Osteoblast (primary cell): Measurements from ENCODE around the gene ZMIZ1. TPM values are rescaled to one million over a fixed set of nuclear protein-coding genes. Genes with fewer than 3 reads are reported as not detected.

ENCODE experiments used
- DNase-seq: peaks from one replicate; pipeline ENCODE4 v3.0.0; 2011; ENCODE audit warnings: low spot score, mixed read lengths; ENCODE audit not compliant: insufficient read length; ENCODE audit errors: missing footprints
- H2AFZ ChIP-seq: 2 replicates; pipeline ENCODE4 v1.6.0; 2011; ENCODE audit warnings: mild to moderate bottlenecking, low read length
- H3K27ac ChIP-seq: 2 replicates; pipeline ENCODE4 v1.5.1; 2011; ENCODE audit warnings: mild to moderate bottlenecking, low read depth, low read length, moderate library complexity
- H3K27me3 ChIP-seq: 2 replicates; pipeline ENCODE4 v1.6.0; 2012; ENCODE audit warnings: mild to moderate bottlenecking, control low read depth, inconsistent platforms, low read length, moderate library complexity; ENCODE audit not compliant: insufficient read depth
- H3K36me3 ChIP-seq: 2 replicates; pipeline ENCODE4 v1.5.1; 2011; ENCODE audit warnings: mild to moderate bottlenecking, low read length, control low read depth, moderate library complexity; ENCODE audit not compliant: insufficient read depth
- H3K4me1 ChIP-seq: 2 replicates; pipeline ENCODE4 v1.5.1; 2011; ENCODE audit warnings: mild to moderate bottlenecking, low read length, control low read depth, moderate library complexity; ENCODE audit not compliant: insufficient read depth
- H3K4me2 ChIP-seq: 2 replicates; pipeline ENCODE4 v1.6.0; 2011; ENCODE audit warnings: mild to moderate bottlenecking, low read length; ENCODE audit not compliant: insufficient read depth
- H3K4me3 ChIP-seq: fragments of 200-600 bp; sonication (generic); 3 replicates; pipeline ENCODE4 v1.5.1; 2012; ENCODE audit warnings: mild to moderate bottlenecking, low read length, inconsistent platforms; ENCODE audit not compliant: insufficient read depth
- H3K79me2 ChIP-seq: 2 replicates; pipeline ENCODE4 v1.6.0; 2012; ENCODE audit warnings: mild to moderate bottlenecking, low read length, control low read depth, inconsistent platforms; ENCODE audit not compliant: insufficient read depth
- H3K9me3 ChIP-seq: 2 replicates; pipeline ENCODE4 v1.5.1; 2011; ENCODE audit warnings: low read depth, low read length, control low read depth
- H4K20me1 ChIP-seq: 2 replicates; pipeline ENCODE4 v1.6.0; 2012; ENCODE audit warnings: mild to moderate bottlenecking, low read length, control low read depth; ENCODE audit not compliant: insufficient read depth
- CTCF ChIP-seq: IDR thresholded peaks from 2 replicates; pipeline ENCODE4 v1.5.1; 2011; ENCODE audit warnings: mild to moderate bottlenecking, low read depth, low read length, moderate library complexity; ENCODE audit errors: extremely low read depth
- total RNA-seq: library from RNA; depleted of rRNA; stranded (reverse); fragments of >200 nt; gene quantifications from 2 replicates; pipeline ENCODE4 v1.2.3, GENCODE V29; 2012

Gene ZMIZ1, protein sequence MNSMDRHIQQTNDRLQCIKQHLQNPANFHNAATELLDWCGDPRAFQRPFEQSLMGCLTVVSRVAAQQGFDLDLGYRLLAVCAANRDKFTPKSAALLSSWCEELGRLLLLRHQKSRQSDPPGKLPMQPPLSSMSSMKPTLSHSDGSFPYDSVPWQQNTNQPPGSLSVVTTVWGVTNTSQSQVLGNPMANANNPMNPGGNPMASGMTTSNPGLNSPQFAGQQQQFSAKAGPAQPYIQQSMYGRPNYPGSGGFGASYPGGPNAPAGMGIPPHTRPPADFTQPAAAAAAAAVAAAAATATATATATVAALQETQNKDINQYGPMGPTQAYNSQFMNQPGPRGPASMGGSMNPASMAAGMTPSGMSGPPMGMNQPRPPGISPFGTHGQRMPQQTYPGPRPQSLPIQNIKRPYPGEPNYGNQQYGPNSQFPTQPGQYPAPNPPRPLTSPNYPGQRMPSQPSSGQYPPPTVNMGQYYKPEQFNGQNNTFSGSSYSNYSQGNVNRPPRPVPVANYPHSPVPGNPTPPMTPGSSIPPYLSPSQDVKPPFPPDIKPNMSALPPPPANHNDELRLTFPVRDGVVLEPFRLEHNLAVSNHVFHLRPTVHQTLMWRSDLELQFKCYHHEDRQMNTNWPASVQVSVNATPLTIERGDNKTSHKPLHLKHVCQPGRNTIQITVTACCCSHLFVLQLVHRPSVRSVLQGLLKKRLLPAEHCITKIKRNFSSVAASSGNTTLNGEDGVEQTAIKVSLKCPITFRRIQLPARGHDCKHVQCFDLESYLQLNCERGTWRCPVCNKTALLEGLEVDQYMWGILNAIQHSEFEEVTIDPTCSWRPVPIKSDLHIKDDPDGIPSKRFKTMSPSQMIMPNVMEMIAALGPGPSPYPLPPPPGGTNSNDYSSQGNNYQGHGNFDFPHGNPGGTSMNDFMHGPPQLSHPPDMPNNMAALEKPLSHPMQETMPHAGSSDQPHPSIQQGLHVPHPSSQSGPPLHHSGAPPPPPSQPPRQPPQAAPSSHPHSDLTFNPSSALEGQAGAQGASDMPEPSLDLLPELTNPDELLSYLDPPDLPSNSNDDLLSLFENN
- total RNA-seq: 40.9 and 50.4 TPM in 2 replicates

DNA sequence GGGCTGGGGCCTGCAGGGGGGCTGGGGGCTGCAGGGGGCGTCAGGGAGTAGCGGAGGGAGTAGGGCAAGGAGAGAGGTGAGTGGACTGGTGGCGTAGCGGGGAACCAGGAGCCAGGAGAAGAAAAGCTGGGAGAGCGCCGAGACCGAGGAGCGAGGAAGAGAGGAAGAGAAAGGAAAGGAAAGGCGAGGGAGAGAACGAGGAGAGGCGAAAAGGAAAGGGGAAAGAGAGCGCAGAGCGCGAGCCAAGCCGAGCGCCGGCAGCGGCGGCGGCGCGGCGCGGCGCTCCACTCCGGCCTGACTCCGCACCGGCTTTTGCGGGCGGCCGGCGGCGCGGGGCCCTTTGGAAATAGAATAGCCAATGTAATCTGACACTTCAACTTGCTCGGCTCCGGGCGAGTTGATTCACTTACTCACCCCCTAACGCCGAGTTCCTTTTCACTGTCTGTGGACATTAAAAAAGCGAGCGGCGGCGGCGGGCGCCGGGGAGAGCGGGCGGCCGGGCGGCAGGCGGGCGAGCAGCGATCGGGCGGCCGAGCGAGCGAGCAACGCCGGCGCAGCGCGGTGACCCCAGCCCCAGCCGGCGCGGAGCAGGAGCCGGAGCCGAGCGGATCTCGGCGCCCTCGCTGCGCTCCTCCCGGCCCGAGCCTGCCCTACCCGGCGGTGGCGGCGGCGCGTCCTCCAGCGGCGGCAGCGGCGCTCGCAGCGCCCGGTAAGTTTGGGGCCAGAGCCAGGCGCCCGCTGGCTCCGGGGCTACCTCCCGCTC lies at the start of gene ZMIZ1:
Gene ZMIZ1, plus strand, starts transcription at position 405 of the 763 bp plus-strand sequence. CDS start 132,667 bp downstream, outside the sequence.
- H3K36me3 ChIP-seq: peaks cover 9% of the 10 kb centered on the region
- peaks cover 41% of the 10 kb centered on the region for H3K79me2 ChIP-seq
- H2AFZ ChIP-seq: peak within 1 kb of the TSS; percentile 93
- H3K4me2 ChIP-seq: peak within 1 kb of the TSS; percentile 99
- no peaks in the 10 kb centered on the region for H3K27me3 ChIP-seq
- TF ChIP-seq CTCF: no peak
- peak; percentile 99 for DNase-seq
- H3K4me3 ChIP-seq: peak within 1 kb of the TSS; percentile 98
- peaks cover 33% of the 10 kb centered on the region for H4K20me1 ChIP-seq
- H3K4me1 ChIP-seq: peaks cover 35% of the 10 kb centered on the region
- H3K9me3 ChIP-seq: no peaks in the 10 kb centered on the region
- peak within 1 kb of the TSS; percentile 83 for H3K27ac ChIP-seq

GRCh38 chr10:79019441-79020014 lies 49.2 kb upstream of the ZMIZ1 start:
- no peak for DNase-seq

GRCh38 chr10:79020015-79020491 lies 48.7 kb upstream of the ZMIZ1 start:
- no peak overlapping the region for H3K4me3 ChIP-seq
- DNase-seq: peak; percentile 27
- H3K4me1 ChIP-seq: no peaks in the 10 kb centered on the region
- H4K20me1 ChIP-seq: no peaks in the 10 kb centered on the region
- H2AFZ ChIP-seq: no peak overlapping the region
- no peak overlapping the region for H3K27ac ChIP-seq
- H3K27me3 ChIP-seq: peaks cover 3% of the 10 kb centered on the region
- no peaks in the 10 kb centered on the region for H3K79me2 ChIP-seq
- H3K36me3 ChIP-seq: no peaks in the 10 kb centered on the region
- no peak overlapping the region for H3K4me2 ChIP-seq
- H3K9me3 ChIP-seq: no peaks in the 10 kb centered on the region
- TF ChIP-seq CTCF: no peak

More at GRCh38 chr10:79019441-79020014, 49.2 kb upstream of the ZMIZ1 start:
- H2AFZ ChIP-seq: no peak overlapping the region
- no peak for TF ChIP-seq CTCF
- H3K36me3 ChIP-seq: no peaks in the 10 kb centered on the region
- no peaks in the 10 kb centered on the region for H3K79me2 ChIP-seq
- no peaks in the 10 kb centered on the region for H3K9me3 ChIP-seq
- peaks cover 6% of the 10 kb centered on the region for H3K27me3 ChIP-seq
- H3K4me2 ChIP-seq: no peak overlapping the region
- H3K4me1 ChIP-seq: no peaks in the 10 kb centered on the region
- no peaks in the 10 kb centered on the region for H4K20me1 ChIP-seq
- no peak overlapping the region for H3K4me3 ChIP-seq
- no peak overlapping the region for H3K27ac ChIP-seq
